GM08714 (cell line): ENCODE measurements around the gene UCP3.

Experiments used
- H3K4me3 ChIP-seq: fragments of 200-500 bp; sonication (Bioruptor generic); 2 replicates; pipeline ENCODE4 v1.5.1; 2014; ENCODE audit warnings: mild to moderate bottlenecking, low read length, inconsistent platforms
- ZNF274 ChIP-seq: IDR thresholded peaks from 2 replicates; pipeline ENCODE4 v1.6.1; 2012; ENCODE audit warnings: mild to moderate bottlenecking, low read depth, low read length

The UCP3 gene

DNA sequence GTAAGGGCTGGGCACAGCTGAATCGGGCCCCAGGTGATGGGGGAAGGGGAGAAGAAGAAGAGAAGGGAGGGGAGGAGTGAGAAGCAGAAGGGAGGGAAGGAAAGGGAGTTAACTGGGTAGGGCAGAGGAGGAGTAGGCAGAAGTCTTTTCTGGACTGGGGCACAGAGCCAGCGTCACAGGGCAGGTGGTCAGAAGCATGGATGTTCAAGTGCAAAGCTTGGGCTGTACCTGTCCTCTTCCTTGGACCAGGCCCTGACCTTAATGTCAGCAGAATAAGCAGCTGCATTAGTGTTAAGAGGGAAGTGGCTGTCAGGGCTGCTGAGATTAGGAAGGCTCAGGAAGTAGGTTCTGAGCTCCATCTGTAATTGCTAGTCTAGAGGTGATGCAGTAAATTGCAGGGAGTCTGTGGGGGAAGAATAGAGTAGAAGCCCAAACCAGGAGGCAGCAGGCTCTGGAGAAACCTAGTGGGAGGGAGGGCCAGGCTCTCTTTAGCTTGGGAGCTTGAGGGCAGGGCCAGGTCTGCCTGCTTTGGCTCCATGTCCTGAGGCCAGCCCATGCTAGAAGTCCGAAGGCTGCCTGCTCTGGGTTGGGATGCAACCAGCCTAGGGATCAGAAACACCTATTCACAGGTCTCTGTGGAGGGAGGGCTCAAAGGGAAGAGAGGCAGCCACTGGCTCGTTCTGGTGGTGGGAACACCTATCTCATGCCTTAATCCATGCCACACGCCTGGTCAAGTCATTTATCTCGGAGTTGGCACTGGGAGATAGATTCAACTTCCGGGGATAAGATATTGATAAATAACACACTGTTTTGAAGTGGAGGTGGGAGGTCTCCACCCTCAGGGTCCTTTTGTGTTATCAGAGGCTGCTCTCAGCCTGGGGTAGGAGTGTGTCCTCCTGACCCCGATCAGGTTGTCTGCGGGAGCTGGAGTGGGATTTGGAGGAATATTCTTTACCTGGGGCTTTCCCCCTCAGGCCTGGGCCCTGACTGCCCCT, 1.7 kb upstream of the UCP3 start:
- no peak overlapping the region for H3K4me3 ChIP-seq
- no peak for TF ChIP-seq ZNF274

DNA sequence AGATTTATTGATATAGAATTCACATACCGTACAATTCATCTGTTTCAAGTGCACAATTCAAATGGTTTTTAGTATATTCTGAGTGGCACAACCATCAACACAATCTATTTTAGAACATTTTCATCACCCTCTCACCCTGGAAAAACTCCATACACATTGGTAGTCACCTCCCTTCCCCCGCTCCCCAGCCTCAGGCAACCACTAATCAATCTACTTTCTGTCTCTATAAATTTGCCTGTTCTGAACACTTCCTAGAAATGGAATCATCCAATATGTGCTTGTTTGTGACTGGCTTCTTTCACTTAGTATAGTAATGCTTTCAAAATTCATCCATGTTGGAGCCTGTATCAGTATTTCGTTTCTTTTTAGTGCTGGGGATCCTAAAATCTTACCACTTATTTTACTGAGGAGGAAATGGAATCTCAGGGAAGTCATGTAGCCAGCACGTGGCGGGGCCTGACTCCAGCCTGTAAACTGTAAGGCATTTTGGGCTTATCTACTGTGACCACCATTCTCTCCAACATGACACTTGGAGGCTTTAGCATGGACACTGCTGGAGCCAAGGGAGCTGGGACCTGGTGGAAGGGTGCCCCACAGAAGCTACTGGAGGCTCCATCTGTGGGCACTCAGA, 905 bp upstream of the UCP3 start:
- no peak overlapping the region for H3K4me3 ChIP-seq
- TF ChIP-seq ZNF274 = no peak

- no peak overlapping the region for H3K4me3 ChIP-seq
- TF ChIP-seq ZNF274 = no peak
These were observed 304 bp upstream of the UCP3 start for GRCh38 chr11:74009230-74009547.

GRCh38 chr11:74007691-74008372, 1.1 kb downstream of the UCP3 start:
- no peak overlapping the region for H3K4me3 ChIP-seq
- TF ChIP-seq ZNF274 = no peak

- no peak for TF ChIP-seq ZNF274
- no peak overlapping the region for H3K4me3 ChIP-seq
These were observed 2.1 kb downstream of the UCP3 start for GRCh38 chr11:74006743-74007304.

DNA sequence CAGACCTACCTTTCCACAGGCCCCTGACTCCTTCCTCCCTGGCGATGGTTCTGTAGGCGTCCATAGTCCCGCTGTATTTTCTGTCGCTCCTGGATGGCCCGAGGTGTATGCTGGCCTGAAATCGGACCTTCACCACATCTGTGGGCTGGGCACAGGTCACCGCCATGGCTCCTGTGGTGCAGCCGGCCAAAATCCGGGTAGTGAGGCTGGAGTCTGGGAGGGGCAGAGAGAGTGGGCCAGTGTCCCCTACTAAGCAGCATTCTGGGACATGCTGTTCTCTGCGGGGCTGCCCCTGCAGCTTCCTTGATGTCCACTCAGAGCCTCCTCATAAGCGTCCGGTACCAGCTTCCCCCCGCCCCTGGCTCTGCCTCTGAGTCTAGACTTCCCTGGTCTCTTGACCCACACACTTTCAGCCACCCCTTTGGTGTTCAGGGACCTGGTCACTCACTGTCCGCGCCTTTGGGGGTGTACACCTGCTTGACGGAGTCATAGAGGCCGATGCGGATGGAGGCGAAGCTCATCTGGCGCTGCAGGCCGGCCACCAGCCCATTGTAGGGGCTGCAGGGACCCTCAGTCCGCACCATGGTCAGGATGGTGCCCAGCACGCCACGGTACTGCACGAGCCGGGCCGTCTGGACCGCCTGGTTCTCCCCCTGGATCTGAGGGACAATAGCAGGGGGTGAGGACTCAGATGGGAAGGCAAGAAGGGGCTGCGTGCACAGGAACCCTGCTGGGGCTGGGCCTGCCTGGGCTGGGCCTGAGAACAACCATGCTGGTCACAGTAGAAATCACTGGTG, 3.0 kb downstream of the UCP3 start:
- H3K4me3 ChIP-seq = no peak overlapping the region
- no peak for TF ChIP-seq ZNF274

DNA sequence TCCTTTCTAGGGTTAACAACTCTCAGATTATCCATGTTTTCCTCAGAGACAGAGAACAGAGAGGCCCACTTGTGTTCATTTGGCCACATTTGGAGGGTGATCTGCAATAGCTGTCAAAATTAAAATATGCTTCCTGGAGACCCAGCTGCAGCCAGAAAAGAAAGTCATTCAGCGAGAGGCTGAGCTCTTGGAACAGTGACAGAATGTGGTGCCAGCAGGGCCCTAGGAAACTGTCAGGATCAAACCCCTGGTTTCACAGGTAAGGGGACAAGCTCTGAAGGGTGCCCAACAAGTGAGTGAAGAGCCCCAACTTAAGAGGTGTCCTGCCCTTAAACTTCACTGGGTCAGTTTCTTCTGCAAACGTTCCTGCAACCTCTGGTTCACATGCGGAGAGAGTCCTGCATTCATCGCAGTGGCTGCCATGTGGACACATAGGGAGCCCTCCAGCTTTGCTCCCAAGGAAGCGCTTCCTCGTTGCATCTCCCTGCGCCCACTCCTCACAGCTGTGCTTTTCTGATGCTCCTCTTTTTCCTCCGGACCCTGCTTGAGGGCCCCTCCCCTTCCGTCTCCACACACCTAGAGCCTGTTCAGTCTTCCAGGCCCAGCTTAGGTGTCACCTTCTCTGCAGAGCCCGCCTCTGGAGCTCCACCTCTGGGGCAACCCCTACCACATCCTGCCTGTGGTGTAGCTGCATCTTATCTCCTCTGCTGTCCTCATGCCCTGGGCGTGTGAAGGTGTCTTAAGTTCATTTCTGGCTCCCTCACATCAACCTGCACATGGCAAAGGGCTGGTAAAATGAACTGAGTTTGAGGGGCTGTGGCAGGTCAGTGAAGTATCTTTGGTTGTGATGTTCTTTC, 3.9 kb downstream of the UCP3 start:
- H3K4me3 ChIP-seq = no peak overlapping the region
- no peak for TF ChIP-seq ZNF274

- no peak overlapping the region for H3K4me3 ChIP-seq
- TF ChIP-seq ZNF274 = no peak
These were observed 4.7 kb downstream of the UCP3 start for GRCh38 chr11:74004046-74004695.

- no peak overlapping the region for H3K4me3 ChIP-seq
These were observed 6.1 kb downstream of the UCP3 start for GRCh38 chr11:74002832-74003231.

DNA sequence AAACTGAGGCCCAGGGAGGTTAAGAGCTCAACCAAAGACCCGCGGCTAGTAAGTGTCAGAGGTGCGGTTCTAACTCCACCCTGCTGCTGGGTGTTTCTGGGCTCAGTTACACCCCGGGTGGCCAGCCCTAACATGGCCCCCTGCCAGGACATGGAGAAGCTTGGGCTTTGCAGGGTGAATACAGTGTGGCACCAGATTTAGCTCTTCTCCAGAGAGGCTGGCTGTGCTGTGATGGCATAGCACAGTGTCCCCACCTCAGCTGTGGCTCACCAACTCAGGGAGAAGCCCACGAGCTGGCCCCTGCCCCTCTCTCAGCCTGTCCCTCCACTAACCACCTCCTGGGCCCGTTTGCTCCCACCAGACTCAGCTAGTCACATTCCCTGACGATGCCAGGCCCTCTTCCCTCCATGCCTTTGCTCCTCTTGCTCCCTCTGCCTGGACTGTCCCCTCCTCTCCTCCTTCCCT, 7.0 kb downstream of the UCP3 start:
- TF ChIP-seq ZNF274 = no peak

More at GRCh38 chr11:74002832-74003231, 6.1 kb downstream of the UCP3 start:
- TF ChIP-seq ZNF274 = no peak

DNA sequence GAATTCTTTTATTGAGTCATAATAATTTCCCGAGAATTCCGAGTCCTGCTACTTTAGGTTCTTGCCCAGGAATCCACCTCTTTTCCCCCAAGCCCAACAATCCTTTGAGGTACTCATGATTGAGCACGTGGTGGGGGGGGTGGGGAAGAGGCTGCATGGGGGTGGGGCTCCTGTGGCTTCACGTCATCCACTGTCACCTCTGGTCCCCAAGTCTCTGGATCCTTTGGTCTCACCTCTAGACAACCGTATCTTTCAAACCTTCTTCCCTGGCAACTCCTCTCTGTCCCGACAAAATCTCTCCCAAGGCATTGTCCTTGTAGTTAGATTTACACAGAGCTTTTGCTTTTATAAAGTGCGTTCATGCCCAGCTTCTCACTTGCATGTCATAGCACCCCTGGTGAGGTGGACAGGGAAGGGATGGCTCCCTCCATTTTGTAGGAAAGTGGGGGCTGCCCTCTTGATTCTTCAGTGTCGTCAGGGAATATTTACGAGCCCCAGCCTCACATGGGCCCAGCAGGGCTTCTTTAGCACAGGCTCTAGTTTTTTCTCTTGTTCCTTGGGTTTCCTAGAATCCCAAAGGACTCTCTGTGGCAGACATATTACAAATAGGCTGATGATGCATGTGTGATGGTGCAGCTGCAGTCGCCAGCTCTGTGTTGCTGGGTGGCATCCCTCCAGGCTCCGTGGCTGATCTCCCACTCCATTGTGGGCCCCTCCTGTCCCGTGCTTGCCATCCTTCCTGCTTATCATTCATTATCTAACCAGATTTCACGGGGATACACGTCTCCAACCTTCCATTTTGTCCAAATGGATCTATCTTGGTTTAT, 8.4 kb downstream of the UCP3 start:
- TF ChIP-seq ZNF274 = no peak
- no peak overlapping the region for H3K4me3 ChIP-seq

More for the DNA sequence above, 7.0 kb downstream of the UCP3 start:
- no peak overlapping the region for H3K4me3 ChIP-seq
